GM12873 (cell line): ENCODE results near the gene MFSD12.

Experiments
- TF ChIP-seq, protein P1 (sequence below): IDR thresholded peaks from 2 replicates; pipeline ENCODE4 v1.5.1; 2012; ENCODE audit warnings: low read depth, mild to moderate bottlenecking, moderate library complexity, low read length, control low read depth; ENCODE audit not compliant: insufficient read depth; ENCODE audit errors: missing control alignments

MFSD12 gene

DNA sequence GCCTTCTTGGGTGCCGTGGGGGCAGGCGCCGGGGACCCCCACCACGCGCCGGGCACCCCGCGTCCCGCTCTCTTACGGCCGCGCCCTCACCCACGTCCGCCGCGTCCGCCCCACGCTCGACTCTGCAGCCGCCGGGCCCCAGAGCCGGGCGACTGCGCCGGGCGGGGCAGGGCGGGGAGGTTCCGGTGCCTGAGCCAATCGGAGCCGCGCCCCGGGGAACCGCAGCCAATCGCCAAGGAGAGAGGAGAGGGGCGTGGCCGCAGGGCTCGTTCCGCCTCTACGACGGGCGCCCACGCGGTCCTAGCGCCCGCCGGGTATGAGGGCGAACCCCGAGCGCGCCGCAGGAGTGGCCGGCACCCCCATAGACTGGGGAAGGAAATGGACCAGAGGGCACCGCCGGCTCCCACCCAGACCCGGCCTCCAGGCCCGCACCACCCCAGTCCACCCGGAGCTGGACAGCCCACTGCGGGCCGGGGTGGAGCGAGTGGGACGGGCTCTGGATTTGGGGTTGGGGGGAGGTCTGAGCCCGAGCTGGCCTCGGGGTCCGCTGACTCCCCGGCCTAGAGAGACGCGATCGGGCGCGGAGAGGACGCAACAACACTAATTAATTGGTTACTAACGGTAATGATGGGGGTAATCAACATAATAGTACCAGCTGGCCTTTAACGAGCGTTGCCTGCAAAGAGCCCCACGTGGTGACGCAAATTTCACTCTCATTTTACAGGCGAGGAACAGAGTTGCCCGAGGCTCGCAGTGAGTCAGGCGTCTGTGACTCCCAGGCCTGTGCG is at the start of gene MFSD12:
TSS of gene MFSD12 (minus strand) at position 126 of the 788 bp plus-strand sequence. CDS start 183 bp downstream, outside the sequence.
- TF ChIP-seq, protein P1, sequence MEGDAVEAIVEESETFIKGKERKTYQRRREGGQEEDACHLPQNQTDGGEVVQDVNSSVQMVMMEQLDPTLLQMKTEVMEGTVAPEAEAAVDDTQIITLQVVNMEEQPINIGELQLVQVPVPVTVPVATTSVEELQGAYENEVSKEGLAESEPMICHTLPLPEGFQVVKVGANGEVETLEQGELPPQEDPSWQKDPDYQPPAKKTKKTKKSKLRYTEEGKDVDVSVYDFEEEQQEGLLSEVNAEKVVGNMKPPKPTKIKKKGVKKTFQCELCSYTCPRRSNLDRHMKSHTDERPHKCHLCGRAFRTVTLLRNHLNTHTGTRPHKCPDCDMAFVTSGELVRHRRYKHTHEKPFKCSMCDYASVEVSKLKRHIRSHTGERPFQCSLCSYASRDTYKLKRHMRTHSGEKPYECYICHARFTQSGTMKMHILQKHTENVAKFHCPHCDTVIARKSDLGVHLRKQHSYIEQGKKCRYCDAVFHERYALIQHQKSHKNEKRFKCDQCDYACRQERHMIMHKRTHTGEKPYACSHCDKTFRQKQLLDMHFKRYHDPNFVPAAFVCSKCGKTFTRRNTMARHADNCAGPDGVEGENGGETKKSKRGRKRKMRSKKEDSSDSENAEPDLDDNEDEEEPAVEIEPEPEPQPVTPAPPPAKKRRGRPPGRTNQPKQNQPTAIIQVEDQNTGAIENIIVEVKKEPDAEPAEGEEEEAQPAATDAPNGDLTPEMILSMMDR, result no peak

DNA sequence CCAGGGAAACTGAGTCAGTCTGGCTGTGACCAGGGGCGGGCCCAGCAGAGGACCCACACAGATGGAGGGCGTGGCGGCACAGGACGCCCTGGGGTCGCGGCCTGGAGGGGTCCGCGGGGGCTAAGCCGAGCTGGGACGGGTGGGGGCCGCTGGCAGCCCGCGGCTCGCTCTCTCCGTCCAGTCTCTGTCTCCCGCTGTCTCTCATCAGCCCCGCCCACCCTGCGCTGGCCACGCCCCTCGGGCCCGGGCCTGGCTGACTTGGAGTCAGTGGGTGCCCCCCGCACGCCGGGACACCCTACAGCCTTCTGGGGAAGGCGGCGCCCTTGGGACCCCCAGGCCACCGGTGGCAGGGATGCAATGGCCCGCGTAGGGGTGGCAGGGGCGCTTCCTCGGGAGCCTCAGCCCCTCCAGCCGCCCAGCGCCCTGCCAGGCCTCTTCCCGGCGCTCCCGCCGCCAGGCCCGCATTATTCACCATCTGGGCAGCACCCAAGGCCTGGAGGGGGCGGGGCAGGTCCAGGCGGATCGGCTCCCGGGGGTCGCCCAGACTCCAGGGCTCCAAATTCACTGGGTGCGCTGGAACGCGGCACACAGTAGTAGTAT is 49.4 kb upstream of the MFSD12 start, which contains the start of gene TBXA2R:
TSS of gene TBXA2R (minus strand) at position 186 of the 600 bp plus-strand sequence. CDS start 6,241 bp downstream, outside the sequence.
- TF ChIP-seq, protein P1, result no peak

DNA sequence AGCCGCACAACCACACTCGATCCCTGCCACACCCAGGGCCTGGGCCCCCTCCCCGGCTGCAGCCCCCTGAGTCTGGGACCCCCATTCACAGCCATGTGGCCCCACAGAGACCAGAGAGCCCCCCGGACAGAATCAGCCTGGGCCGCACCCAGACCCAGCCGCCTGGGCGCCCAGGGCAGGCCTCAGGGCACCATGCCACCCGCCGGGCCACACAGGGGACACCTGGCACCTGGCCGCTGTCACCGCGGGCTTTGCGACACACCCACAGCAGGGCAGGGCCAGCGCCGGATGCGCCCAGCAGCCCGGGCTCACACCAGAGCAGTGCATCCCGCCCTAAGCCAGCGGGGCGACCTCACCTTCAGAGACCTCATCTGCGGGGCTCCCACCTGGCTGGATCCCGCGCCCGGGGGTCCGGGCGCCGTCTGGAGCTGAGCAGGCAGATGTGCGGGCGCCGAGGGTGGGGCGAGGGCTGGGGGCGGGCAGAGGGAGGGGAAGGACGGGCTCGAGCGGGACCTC is 48.8 kb upstream of the MFSD12 start:
- TF ChIP-seq, protein P1, result no peak

DNA sequence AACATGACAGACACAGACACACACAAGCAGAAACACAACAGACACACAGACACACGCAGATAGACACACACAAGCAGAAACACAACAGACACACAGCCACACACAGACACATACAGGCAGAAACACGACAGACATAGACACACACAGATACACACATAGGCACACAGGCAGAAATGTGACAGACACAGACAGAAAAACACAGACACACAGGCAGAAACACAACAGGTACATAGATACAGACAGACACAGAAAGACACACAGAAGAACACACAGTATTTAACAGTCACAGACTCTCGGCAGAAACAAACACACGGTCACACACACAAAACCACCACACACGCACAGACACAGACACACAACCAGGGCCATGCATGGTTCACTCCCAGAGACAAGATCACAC is 48.4 kb upstream of the MFSD12 start:
- TF ChIP-seq, protein P1, result no peak

DNA sequence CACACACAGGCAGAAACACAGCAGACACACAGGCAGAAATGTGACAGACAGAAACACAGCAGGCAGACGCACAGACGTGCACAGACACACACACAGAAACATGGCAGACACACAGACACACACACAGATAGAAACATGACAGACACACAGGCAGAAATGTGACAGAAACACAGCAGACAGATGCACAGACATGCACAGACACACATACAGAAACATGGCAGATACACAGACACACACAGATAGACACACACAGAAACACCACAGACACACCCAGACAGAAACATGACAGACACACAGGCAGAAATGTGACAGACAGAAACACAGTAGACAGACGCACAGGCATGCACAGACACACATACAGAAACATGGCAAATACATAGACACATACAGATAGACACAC is 48.0 kb upstream of the MFSD12 start:
- TF ChIP-seq, protein P1, result no peak

DNA sequence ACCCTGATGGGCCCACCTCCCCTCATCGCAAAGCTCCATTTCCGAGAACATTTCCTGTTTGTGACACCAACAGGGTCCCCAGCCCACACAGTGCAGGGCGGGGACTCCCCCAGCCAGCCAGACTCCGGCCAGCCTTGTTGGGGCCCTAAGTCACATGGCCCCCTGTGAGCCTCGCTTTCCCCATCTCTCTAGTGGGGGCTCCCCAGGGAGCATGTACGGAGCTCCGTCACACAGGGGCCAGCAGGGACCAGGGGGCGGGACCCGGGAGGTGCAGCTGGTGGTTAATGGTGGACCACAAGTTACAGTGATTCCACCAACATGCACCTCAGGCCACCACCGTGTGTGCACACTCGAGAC is 47.6 kb upstream of the MFSD12 start:
- TF ChIP-seq, protein P1, result no peak

DNA sequence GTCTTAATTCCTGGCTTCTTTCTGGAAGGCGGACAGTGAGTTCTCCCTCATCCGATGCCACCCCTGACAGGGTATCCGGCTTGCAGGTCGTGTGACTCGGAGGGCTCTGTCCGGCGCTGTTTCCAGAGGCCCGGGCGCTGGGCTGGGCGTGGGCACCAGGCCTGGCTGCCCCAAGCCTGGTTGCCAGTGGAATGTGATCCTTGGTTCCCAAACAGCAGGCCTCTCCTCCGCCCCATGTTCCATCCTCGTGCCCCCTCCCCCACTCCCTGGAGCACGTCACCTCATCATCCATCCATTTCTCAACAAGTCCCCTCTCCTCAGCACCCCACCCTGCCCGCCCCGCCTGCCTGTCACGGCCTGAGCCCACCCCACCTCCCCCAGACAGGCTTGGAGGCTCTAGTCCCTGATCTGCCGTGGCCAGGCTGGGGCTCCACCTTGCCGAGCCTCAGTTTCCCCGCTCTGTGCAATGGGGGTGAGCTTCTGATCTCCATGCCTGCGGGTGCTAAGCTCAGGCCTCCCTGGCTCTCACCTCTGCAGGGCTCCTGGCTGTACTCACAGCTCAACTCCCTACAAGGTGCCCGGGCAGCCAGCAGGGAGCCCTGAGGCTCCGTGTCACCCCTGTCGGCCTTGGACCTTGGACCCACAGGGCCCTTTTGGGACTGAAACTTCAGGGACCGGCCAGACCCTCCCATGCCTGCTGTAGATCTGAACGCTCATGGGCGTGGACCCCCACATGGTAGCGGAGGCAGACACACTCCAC is 47.0 kb upstream of the MFSD12 start:
- TF ChIP-seq, protein P1, result no peak
